Nephron progenitor cell (in vitro differentiated cells): ENCODE measurements around the gene SH2D7.
"Not testable (repeated sequence)": the region's sequence is repeated elsewhere in the genome, so short reads cannot be mapped to it uniquely, and the experiment has no call there.

Experiments
- DNase-seq: peaks from one replicate; pipeline ENCODE4 v3.0.0; 2021
- H3K27ac Mint-ChIP-seq: 2 replicates; pipeline ENCODE4 v1.8.0; 2021; ENCODE audit warnings: mild to moderate bottlenecking, moderate library complexity, mixed read lengths
- H3K27me3 Mint-ChIP-seq: 2 replicates; pipeline ENCODE4 v1.8.0; 2021; ENCODE audit warnings: mild to moderate bottlenecking, low read depth, mixed read lengths; ENCODE audit not compliant: poor library complexity
- H3K36me3 Mint-ChIP-seq: 2 replicates; pipeline ENCODE4 v1.8.0; 2021; ENCODE audit warnings: low read depth, mixed read lengths
- H3K4me1 Mint-ChIP-seq: 2 replicates; pipeline ENCODE4 v1.8.0; 2021; ENCODE audit warnings: mixed read lengths
- H3K4me3 Mint-ChIP-seq: 2 replicates; pipeline ENCODE4 v1.8.0; 2021; ENCODE audit warnings: mild to moderate bottlenecking, moderate library complexity, mixed read lengths
- H3K9me3 Mint-ChIP-seq: 2 replicates; pipeline ENCODE4 v1.8.0; 2021; ENCODE audit warnings: mild to moderate bottlenecking, moderate library complexity, mixed read lengths
- CTCF ChIP-seq: fragments of 200-600 bp; sonication (generic); IDR thresholded peaks from 2 replicates; pipeline ENCODE4 v1.5.0; 2021; ENCODE audit warnings: antibody characterized with exemption

Gene SH2D7

GRCh38 chr15:78149805-78150751 lies 57.7 kb downstream of the SH2D7 start:
- TF ChIP-seq CTCF: no peak
- H3K27ac Mint-ChIP-seq: peak overlapping the region; percentile 62
- H3K27me3 Mint-ChIP-seq: peaks cover 3% of the 10 kb centered on the region
- DNase-seq: no peak
- H3K36me3 Mint-ChIP-seq: no peaks in the 10 kb centered on the region
- peak overlapping the region; percentile 94 for H3K4me3 Mint-ChIP-seq
- H3K4me1 Mint-ChIP-seq: peaks cover 27% of the 10 kb centered on the region
- H3K9me3 Mint-ChIP-seq: no peaks in the 10 kb centered on the region

GRCh38 chr15:78151075-78151474 lies 58.7 kb downstream of the SH2D7 start:
- H3K27ac Mint-ChIP-seq, H3K36me3 Mint-ChIP-seq, H3K4me3 Mint-ChIP-seq, H3K27me3 Mint-ChIP-seq, DNase-seq, H3K9me3 Mint-ChIP-seq: not testable (repeated sequence)
- peaks cover 27% of the 10 kb centered on the region for H3K4me1 Mint-ChIP-seq
